Measurements from ENCODE around the gene GRIN3A. TPM values are rescaled to one million over a fixed set of nuclear protein-coding genes. Genes with fewer than 3 reads are reported as not detected.

GRIN3A gene
- total and polyA plus RNA-seq, 9 of the 15 experiments (the other 6 are each of a cell fraction or from before 2014, with no cell fraction given): 0.01 to 0.03 TPM; not detected in 7

GRCh38 chr9:101578378-101578777 lies 160.1 kb downstream of the GRIN3A start:
- H3K9me3 ChIP-seq (replicated peaks; ENCODE audit: control insufficient read depth, insufficient read depth, low read depth, low read length): no peaks in the 10 kb centered on the region
- intact Hi-C loops (cut with micrococcal nuclease) (no loop called here), in situ Hi-C loops (cut with MboI) (no loop called here)
- CTCF ChIA-PET (ENCODE audit: low intra/inter-chr PET ratio): interaction anchor here (0.6 kb wide), 1 partner anchor 48 kb away, joined by 3 read pairs; no protein-coding TSS in a partner anchor
- H3K27me3 ChIP-seq (ENCODE audit: control insufficient read depth in 2 of 2, insufficient read depth in 2 of 2, low read length in 2 of 2): no peaks in the 10 kb centered on the region
- TF ChIP-seq SMARCE1 (IDR thresholded peaks at IDR 0.05): no peak
- no peak for TF ChIP-seq KDM1A (IDR thresholded peaks at IDR 0.05)
- TF ChIP-seq ZNF354B (CRISPR knock-in tag; IDR thresholded peaks at IDR 0.05): no peak
- no peak for TF ChIP-seq HEY1 (CRISPR knock-in tag; IDR thresholded peaks at IDR 0.05; ENCODE audit: borderline replicate concordance)
- no peak for TF ChIP-seq NEUROD1 (IDR thresholded peaks at IDR 0.05; ENCODE audit: borderline replicate concordance, low read depth, low read length, partially characterized antibody)
- no peak for TF ChIP-seq EZH2 (IDR thresholded peaks at IDR 0.05; ENCODE audit: borderline replicate concordance, low read depth, low read length)
- TF ChIP-seq ZNF518B (CRISPR knock-in tag; IDR thresholded peaks at IDR 0.05): no peak
- TF ChIP-seq CXXC5 (CRISPR knock-in tag; IDR thresholded peaks at IDR 0.05): no peak
- TF ChIP-seq SRSF7 (optimal IDR thresholded peaks at IDR 0.05; ENCODE audit: low read depth, low read length): no peak
- no peak overlapping the region for H2AFZ ChIP-seq (ENCODE audit: low read depth, low read length)
- no peak for DNase-seq (ENCODE audit: extremely low read depth in 1 of 4, low spot score in 3 of 4)
- no peak for FAIRE-seq
- 0% methylated on average over 3 of the region's 3 CpGs for WGBS (ENCODE audit: insufficient coverage, low coverage, missing lambda C conversion rate)
- H4K20me1 ChIP-seq (replicated peaks; ENCODE audit: control insufficient read depth, insufficient read depth, low read length): no peaks in the 10 kb centered on the region
- no peak overlapping the region for H3K9ac ChIP-seq (ENCODE audit: insufficient read depth in 1 of 2, low read depth in 2 of 2, low read length in 2 of 2)
- H3K4me1 ChIP-seq (replicated peaks in 1 of 2; ENCODE audit: control insufficient read depth in 2 of 2, insufficient read depth in 2 of 2, low read length in 2 of 2): no peaks in the 10 kb centered on the region; a peak in 1 of 5 replicates
- H3K36me3 ChIP-seq (ENCODE audit: control insufficient read depth, insufficient read depth, low read length): no peaks in the 10 kb centered on the region
- POLR2A ChIA-PET: no interaction called here
- H3K4me3 ChIP-seq: no peak overlapping the region
- H3K9me1 ChIP-seq (ENCODE audit: control insufficient read depth, insufficient read depth, low read length): no peaks in the 10 kb centered on the region
- no peak overlapping the region for H3K27ac ChIP-seq (ENCODE audit: extremely low read depth, low read depth, low read length)
- H3K79me2 ChIP-seq (ENCODE audit: control insufficient read depth, insufficient read depth, low read length): no peaks in the 10 kb centered on the region
- ATAC-seq: no peak
- no TSS peak for BruUV-seq (replicated peaks)
- no peak overlapping the region for H3K4me2 ChIP-seq (ENCODE audit: insufficient read depth, low read length)
